22Rv1 (cell line): ENCODE measurements around the gene ESYT3.
A peak's percentile ranks its signal among the peaks of the same experiment; 100 is the strongest.
"Not testable (repeated sequence)": the region's sequence is repeated elsewhere in the genome, so short reads cannot be mapped to it uniquely, and the experiment has no call there.

Source experiments
- H3K27ac ChIP-seq: fragments of 450-650 bp; 2 replicates; pipeline ENCODE4 v1.5.1; 2017
- ZFX ChIP-seq: fragments of 450-650 bp; IDR thresholded peaks from 2 replicates; pipeline ENCODE4 v1.6.1; 2017; ENCODE audit warnings: antibody characterized with exemption, borderline replicate concordance
- TF ChIP-seq, protein P1 (sequence below): fragments of 450-650 bp; IDR thresholded peaks from 2 replicates; pipeline ENCODE4 v1.5.1; 2017; ENCODE audit warnings: mild to moderate bottlenecking

ESYT3 gene

DNA sequence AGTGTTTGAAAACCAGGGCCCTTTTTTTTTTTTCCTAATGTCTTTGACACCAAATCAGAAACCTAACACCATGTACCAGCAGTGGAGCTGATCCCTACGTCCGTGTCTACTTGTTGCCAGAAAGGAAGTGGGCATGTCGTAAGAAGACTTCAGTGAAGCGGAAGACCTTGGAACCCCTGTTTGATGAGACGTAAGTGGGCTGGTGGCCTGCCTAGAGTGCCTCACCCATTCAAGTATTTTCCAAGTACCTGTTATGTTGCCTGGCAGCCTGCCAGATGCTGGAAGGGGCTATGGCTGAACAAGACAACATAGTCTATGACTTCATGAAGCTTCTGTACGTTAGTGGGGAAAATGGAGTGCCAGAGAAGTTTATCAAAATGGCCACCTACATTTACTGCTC, 39.7 kb downstream of the ESYT3 start:
- H3K27ac ChIP-seq: no peak overlapping the region
- no peak for TF ChIP-seq ZFX
- TF ChIP-seq, protein P1, sequence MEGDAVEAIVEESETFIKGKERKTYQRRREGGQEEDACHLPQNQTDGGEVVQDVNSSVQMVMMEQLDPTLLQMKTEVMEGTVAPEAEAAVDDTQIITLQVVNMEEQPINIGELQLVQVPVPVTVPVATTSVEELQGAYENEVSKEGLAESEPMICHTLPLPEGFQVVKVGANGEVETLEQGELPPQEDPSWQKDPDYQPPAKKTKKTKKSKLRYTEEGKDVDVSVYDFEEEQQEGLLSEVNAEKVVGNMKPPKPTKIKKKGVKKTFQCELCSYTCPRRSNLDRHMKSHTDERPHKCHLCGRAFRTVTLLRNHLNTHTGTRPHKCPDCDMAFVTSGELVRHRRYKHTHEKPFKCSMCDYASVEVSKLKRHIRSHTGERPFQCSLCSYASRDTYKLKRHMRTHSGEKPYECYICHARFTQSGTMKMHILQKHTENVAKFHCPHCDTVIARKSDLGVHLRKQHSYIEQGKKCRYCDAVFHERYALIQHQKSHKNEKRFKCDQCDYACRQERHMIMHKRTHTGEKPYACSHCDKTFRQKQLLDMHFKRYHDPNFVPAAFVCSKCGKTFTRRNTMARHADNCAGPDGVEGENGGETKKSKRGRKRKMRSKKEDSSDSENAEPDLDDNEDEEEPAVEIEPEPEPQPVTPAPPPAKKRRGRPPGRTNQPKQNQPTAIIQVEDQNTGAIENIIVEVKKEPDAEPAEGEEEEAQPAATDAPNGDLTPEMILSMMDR: no peak

DNA sequence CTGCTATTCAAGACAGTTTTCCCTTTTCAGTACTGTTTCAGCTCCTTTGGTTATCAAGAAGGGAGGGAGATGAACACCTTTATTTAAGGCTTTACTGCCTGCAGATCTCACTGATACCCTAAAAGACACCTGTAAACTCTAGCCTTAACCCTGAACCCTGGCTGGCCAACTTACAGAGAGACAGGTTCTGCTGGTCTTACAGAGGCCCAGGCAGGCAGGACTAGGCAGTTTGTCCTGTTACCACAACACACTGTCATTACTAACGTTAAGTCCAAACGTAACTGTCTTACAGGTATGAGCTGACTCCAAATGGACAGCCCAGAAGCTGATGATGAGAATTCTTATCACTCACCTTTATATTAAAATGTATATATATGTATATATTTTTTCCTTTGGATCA, 42.1 kb downstream of the ESYT3 start:
- H3K27ac ChIP-seq: no peak overlapping the region
- TF ChIP-seq ZFX: no peak
- TF ChIP-seq, protein P1: no peak

DNA sequence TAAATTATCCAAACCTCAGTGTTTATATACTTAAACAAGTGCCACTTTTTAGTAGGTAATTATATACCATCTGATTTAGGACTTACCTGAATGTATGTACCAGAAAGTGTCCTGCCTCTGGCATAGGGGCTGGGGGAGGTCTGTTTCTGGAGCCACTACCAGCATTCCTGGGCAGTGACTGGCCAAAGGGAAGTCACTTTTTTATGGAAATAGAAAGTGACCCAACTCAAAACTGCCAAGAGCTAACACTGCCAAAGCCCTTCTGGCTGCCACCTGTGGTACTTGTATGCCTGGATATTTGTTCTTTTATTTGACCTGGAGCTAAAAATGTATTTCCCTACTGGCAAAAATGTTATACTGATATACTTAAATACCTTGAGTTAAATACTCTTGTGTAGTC, 42.7 kb downstream of the ESYT3 start:
- H3K27ac ChIP-seq: no peak overlapping the region
- TF ChIP-seq, protein P1: no peak
- no peak for TF ChIP-seq ZFX

DNA sequence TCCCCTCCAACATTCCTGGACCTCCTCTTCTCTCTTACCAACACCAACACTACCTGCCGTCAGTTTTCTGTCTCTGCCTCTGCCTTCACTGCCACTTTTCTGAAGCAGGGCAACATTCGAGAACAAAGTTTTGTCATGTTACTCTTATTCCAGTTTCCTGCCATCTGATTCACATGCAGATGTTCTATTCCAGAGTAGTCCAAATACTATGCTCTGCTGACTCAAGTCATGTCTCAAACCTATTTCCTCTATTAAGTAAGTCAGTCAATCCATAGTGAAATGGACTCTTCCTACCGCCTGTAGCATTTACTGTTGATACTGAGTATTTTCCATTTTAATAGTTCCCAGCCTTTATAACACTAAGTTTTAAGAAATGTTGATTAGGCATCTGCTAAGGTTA, 43.4 kb downstream of the ESYT3 start:
- TF ChIP-seq ZFX: no peak
- TF ChIP-seq, protein P1: no peak
- no peak overlapping the region for H3K27ac ChIP-seq

DNA sequence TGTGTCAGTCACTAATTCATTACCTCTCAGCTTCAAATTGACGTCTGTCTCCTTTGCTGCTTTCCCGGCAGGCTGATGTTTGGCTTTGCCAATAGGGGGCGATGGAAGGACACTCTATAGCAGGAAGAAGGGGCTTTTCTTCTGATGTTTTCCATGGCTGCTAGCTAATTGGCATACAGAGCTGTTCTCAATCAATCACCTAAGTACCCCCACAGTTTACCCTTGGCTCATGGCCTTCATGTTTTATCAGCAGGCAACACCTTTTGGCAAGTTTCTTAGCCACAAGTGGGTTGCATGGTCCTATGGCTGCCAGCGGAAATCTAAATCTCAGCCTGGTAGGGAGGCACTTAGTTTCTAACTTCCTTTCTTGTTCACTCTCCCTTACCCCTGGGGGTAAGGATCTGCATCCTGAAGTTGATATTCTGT, 45.0 kb downstream of the ESYT3 start:
- no peak overlapping the region for H3K27ac ChIP-seq
- TF ChIP-seq, protein P1: peak; percentile 89
- TF ChIP-seq ZFX: no peak

DNA sequence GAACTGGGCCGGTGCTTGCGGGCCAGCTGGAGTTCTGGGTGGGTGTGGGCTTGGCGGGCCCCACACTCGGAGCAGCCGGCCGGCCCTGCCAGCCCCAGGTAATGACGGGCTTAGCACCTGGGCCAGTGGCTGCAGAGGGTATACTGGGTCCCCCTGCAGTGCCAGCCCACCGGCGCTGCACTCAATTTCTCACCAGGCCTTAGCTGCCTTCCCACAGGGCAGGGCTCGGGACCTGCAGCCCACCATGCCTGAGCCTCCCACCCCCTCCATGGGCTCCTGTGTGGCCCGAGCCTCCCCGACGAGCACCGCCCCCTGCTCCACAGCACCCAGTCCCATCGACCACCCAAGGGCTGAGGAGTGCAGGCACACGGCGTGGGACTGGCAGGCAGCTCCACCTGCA, 50.3 kb downstream of the ESYT3 start:
- not testable (repeated sequence) for H3K27ac ChIP-seq

DNA sequence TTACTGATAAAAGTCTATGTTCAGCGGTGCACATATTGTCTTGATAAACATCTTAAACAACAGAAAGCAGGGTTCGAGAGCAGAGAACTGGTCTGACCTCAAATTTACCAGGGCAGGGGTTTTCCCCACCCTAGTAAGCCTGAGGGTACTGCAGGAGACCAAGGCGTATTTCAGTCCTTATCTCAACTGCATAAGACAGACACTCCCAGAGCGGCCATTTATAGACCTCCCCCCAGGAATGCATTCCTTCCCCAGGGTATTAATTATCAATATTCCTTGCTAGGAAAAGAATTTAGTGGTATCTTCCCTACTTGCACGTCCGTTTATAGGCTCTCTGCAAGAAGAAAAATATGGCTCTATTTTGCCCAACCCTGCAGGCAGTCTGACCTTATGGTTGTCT, 52.2 kb downstream of the ESYT3 start:
- not testable (repeated sequence) for H3K27ac ChIP-seq

DNA sequence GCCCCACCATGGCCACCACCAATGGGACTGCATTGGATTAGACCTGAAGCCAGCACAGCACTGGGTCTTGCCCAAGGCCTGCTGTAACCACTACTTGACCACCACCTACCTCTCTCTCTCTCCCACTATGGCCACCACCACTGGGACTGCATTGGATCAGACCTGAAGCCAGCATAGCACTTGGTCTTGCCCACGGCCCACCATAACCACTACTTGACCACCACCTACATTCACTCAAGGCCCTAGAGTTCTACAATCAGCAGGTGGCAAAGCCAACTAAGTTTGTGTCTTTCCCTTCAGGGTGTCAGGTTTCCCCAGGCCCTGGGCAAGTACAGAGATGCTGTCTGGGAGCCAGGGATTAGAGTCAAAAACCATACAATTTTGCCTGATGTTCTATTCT, 57.6 kb downstream of the ESYT3 start:
- no peak overlapping the region for H3K27ac ChIP-seq
- TF ChIP-seq, protein P1: no peak
- TF ChIP-seq ZFX: no peak
